ENCODE results near the gene AACS. TPM values are rescaled to one million over a fixed set of nuclear protein-coding genes. Genes with fewer than 3 reads are reported as not detected.
A peak's percentile ranks its signal among the peaks of the same experiment; 100 is the strongest.

The AACS gene
- total and polyA plus RNA-seq, 2 of the 4 experiments (the other 2 are of a cell fraction): 22.0 to 24.9 TPM

DNA sequence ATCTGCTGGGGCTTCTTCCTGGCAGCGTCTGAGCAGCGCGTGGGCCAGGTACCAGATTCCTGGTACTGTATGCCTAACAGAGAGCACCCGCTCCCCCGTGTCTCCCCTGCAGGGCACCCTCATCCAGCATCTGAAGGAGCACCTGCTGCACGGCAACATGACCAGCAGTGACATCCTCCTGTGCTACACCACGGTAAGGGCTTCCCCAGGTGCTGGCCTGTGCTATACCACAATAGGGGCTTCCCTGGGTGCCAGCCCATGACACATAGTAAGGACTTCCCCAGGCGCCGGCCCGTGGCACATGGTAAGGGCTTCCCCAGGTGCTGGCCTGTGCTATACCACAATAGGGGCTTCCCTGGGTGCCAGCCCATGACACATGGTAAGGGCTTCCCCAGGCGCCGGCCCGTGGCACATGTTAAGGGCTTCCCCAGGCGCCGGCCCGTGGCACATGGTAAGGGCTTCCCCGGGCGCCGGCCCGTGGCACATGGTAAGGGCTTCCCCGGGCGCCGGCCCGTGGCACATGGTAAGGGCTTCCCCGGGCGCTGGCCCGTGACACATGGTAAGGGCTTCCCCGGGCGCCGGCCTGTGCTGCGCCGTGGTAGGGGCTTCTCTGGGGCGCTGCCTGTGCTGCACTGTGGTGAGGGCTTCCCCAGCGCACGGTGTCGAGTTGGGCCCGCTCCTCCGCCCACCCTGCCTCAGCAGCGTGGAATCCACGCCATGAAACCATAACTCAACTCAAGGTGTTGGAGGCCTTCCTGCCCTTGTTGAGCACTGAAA is 49.3 kb downstream of the AACS start:
- Histone ChIP-seq H3K4me3 (ENCODE audit: insufficient read depth, low read depth, low read length) (no peak overlapping the region), H3K56ac (ENCODE audit: extremely low read depth, insufficient read depth, low read length) (no peak overlapping the region), H3K23ac (ENCODE audit: low read depth, low read length) (no peak overlapping the region), H4K20me1 (ENCODE audit: insufficient read depth, low read length) (no peaks in the 10 kb centered on the region), H2BK20ac (ENCODE audit: low read depth, low read length) (no peak overlapping the region), H3K14ac (replicated peaks; ENCODE audit: low read depth, low read length) (no peak overlapping the region), H3K27me3 (ENCODE audit: control insufficient read depth, insufficient read depth, low read length) (no peaks in the 10 kb centered on the region), H4K5ac (ENCODE audit: low read depth, low read length) (no peak overlapping the region), H3K4me2 (ENCODE audit: low read depth, low read length) (no peak overlapping the region), H2AFZ (replicated peaks; ENCODE audit: low read length, poor library complexity) (no peak overlapping the region), H2BK15ac (ENCODE audit: low read depth, low read length) (no peak overlapping the region), H2BK120ac (ENCODE audit: low read depth, low read length) (no peak overlapping the region), H3K36me3 (ENCODE audit: control insufficient read depth, insufficient read depth, low read length) (peaks cover 27% of the 10 kb centered on the region), H3K27ac (ENCODE audit: insufficient read depth, low read length) (no peak overlapping the region), H3K9ac (ENCODE audit: low read depth, low read length) (no peak overlapping the region), H4K8ac (ENCODE audit: low read depth in 2 of 2, low read length in 2 of 2) (no peak overlapping the region), H2BK5ac (ENCODE audit: low read depth, low read length, poor library complexity, severe bottlenecking) (no peak overlapping the region), H3K18ac (ENCODE audit: low read depth, low read length) (no peak overlapping the region), H4K91ac (ENCODE audit: insufficient read depth, low read depth, low read length) (no peak overlapping the region), H2AK9ac (replicated peaks; ENCODE audit: low read depth, low read length, poor library complexity) (peak overlapping the region; percentile 42), H3K4me1 (ENCODE audit: control insufficient read depth, insufficient read depth, low read length) (peaks cover 6% of the 10 kb centered on the region; the same call in 1 of the 2 replicates), H3K4ac (ENCODE audit: low read depth, low read length) (no peak overlapping the region), H2AK5ac (ENCODE audit: low read depth, low read length) (no peak overlapping the region), H3K9me1 (ENCODE audit: insufficient read depth, low read length) (0 out of 2 replicates have a peak, but pooled peaks cover 4% of the 10 kb centered on the region), H3K9me3 (ENCODE audit: control insufficient read depth, insufficient read depth, low read length) (no peaks in the 10 kb centered on the region), H3K79me1 (ENCODE audit: low read depth in 1 of 2, low read length in 2 of 2) (no peaks in the 10 kb centered on the region)
- TF ChIP-seq, protein P1, sequence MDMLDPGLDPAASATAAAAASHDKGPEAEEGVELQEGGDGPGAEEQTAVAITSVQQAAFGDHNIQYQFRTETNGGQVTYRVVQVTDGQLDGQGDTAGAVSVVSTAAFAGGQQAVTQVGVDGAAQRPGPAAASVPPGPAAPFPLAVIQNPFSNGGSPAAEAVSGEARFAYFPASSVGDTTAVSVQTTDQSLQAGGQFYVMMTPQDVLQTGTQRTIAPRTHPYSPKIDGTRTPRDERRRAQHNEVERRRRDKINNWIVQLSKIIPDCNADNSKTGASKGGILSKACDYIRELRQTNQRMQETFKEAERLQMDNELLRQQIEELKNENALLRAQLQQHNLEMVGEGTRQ (IDR thresholded peaks at IDR 0.05; ENCODE audit: low read depth, low read length): no peak
- TF ChIP-seq NFE2L2 (IDR thresholded peaks at IDR 0.05; ENCODE audit: low read depth, low read length) (no peak), CHD1 (IDR thresholded peaks at IDR 0.05; ENCODE audit: low read depth, low read length) (no peak), CEBPB (IDR thresholded peaks at IDR 0.05; ENCODE audit: low read depth, low read length) (no peak), MAZ (IDR thresholded peaks at IDR 0.05; ENCODE audit: borderline replicate concordance, low read depth, low read length) (no peak), RFX5 (IDR thresholded peaks at IDR 0.05; ENCODE audit: low read depth, low read length) (no peak), MAFK (IDR thresholded peaks at IDR 0.05; ENCODE audit: low read depth, low read length) (no peak)
- TF ChIP-seq, protein P2, sequence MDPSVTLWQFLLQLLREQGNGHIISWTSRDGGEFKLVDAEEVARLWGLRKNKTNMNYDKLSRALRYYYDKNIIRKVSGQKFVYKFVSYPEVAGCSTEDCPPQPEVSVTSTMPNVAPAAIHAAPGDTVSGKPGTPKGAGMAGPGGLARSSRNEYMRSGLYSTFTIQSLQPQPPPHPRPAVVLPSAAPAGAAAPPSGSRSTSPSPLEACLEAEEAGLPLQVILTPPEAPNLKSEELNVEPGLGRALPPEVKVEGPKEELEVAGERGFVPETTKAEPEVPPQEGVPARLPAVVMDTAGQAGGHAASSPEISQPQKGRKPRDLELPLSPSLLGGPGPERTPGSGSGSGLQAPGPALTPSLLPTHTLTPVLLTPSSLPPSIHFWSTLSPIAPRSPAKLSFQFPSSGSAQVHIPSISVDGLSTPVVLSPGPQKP (IDR thresholded peaks at IDR 0.05; ENCODE audit: borderline replicate concordance, low read depth, low read length): no peak
- in situ Hi-C loops (cut with MboI; ENCODE audit: low sequenced_read_pairs): no loop called here
- ATAC-seq (ENCODE audit: low read depth) (no peak), DNase-seq (no peak)
- WGBS, 2 experiments (ENCODE audit: extremely low coverage in 2 of 2, insufficient read length in 1 of 2): 88% methylated on average over 8 of the region's 40 CpGs; no CpG with 5 or more reads in 1 of the 2 experiments
- dilution Hi-C loops (cut with HindIII; ENCODE audit: low sequenced_read_pairs, unreplicated experiment): no loop called here
- CTCF ChIA-PET: no interaction called here
- intact Hi-C loops (cut with micrococcal nuclease): no loop called here
- no TSS peak for BruUV-seq (replicated peaks)
- POLR2A ChIA-PET (ENCODE audit: unreplicated experiment): no interaction called here
